ENCODE measurements around the gene CHCHD2.
"Not testable (repeated sequence)": the region's sequence is repeated elsewhere in the genome, so short reads cannot be mapped to it uniquely, and the experiment has no call there.

The CHCHD2 gene, protein sequence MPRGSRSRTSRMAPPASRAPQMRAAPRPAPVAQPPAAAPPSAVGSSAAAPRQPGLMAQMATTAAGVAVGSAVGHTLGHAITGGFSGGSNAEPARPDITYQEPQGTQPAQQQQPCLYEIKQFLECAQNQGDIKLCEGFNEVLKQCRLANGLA

DNA sequence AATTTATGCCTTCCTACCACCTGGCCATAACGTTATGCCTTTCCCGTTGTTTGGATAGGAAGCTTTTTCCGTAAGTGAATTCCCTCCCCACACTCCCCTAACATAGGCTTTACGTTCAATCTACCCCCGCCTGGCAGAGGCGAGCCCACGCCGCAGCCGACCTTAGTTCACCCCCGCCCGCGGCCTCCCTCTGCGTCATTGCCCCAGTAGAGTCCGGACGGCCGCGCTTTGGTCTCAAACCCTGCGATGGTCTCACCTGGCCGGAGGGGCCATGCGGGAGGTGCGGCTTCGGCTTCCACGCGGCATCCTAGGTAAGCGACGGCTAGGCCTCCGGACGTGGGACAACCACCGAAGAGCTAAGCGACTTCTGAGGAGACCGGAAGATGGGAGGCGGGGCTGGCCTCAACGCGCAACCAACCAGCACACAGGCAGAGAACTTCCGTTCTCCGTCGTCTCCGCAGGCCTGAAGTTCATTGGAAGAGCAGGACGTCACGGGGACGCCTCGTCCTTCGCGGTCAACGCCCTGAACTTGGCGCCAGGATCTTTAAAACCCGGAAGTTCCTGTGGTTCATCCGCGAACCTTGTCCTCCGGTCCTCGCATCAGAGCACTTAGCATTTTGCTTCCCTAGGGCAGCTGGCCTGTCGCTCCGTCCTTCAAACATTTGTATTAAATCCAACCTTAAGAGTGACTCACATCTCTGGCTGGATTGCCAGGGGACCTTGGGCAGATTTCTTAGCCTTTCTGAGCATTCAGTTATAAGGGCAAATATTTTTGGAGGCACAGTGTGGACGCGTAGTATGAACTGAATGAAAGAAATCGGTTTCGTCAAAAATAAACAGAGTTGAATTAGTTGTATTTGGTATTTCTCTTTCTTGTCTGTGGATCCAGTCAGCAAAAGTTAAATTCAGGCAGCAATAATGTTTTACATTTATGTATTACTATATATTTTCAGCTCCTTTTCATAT is at the start of gene CHCHD2:
Gene CHCHD2 (minus strand): TSS at position 369 of the 966 bp plus-strand sequence. CDS start 63 bp downstream, at position 306.
- DNase-seq (ENCODE audit: low read depth): peak; percentile 87

DNA sequence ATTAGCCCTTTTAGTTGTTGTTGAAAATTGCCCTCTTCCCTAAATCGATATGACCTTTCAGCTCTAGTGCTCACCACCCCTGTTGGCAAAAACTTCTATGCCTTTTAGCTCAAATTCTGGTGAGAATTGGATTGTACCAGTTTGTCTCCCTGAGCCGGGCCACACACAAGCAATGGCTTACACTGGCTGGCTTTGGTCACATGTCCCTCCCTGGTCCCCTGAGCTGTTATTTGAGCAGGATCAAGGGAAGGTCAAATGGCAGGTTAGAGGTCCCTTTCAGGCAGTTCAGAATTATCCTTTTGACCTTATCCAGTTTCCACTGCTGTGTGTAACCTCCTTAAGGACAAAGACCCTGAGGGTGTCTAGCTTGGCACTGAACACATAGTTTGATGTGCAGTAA is 24.8 kb upstream of the CHCHD2 start:
- not testable (repeated sequence) for DNase-seq (ENCODE audit: low read depth)

DNA sequence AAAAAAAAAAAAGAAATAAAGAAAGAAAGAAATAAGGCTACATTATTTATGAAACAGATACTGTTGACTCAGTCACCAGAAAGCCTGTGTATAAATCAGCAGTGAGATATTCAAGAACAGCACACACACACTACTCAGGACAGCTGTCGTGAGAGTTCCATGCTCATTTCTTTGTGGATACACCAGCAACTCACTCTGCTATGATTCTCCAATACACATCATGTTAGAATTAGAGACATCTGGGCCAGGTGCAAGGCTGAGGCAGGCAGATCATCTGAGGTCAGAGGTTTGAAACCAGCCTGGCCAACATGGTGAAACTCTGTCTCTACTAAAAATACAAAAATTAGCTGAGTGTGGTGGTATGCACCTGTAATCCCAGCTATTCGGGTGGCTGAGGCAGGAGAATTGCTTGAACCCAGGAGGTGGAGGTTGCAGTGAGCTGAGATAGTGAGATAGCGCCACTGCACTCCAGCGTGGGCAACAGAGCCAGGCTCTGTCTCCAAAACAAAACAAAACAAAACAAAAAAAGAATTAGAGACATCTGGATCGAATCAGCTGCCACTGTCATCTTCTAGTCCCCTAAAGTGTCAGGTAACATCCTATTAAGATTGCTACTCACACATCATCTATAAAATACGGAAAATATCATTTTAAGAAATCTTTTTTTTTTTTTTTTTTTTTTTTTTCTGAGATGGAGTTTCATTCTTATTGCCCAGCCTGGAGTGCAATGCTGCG is 21.1 kb upstream of the CHCHD2 start:
- no peak for DNase-seq (ENCODE audit: low read depth)

DNA sequence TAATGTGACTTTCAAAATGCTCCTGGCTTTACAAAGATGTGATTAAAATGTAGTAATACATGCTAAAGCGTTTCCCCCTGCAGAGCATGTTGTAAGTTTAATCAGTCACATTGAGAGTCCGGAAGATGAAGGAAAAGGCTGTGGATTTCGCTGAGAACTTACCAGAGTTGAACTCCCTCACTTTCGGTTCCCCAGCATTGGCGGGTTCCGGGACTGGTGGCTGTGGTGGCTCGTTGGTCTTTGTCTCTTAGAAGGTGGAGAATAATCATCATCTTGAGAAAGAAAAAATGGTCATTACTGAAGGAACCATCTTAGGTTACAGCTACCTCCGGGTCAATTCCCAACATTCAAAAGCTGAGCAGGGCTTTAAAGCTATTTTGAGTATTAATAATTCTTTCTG is 19.6 kb upstream of the CHCHD2 start:
- no peak for DNase-seq (ENCODE audit: low read depth)

DNA sequence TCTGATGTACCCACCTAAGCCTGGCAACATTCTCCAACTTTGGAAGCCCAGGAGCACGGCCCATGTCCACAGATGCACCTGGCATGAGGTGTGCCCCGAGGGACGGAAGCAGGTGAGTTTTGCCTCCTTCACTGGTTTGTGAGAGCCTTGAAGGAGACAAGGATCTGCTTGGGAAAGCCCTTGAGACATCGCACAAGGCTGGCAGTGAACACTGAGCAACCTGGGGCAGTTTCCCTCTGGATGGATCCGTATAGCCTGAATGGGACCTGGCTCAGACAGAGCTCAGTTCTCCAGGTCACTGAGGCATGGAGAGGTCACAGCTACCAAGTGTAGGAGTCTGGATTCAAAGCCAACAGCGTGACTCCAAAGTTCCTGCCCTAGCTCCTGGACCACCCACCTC is 18.7 kb upstream of the CHCHD2 start:
- DNase-seq (ENCODE audit: low read depth): no peak

DNA sequence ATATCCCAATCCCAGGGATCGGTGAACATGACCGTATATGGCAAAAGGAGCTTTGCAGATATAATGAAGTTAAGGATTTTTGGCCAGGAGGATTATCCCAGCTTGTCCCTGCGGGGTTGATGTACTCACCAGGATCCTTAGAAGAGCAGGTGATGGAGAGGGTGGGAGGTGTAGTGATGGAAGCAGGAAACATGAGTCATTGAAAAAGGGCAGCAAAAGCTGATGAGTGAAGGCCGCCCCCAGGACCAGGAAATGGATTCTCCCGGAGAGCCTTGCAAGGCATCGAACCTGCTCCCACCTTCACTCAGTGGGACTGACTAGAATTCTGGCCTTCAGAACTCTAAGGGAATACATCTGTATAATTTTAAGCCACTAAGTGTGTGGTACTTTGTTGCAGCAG is 15.2 kb upstream of the CHCHD2 start:
- DNase-seq (ENCODE audit: low read depth): no peak

DNA sequence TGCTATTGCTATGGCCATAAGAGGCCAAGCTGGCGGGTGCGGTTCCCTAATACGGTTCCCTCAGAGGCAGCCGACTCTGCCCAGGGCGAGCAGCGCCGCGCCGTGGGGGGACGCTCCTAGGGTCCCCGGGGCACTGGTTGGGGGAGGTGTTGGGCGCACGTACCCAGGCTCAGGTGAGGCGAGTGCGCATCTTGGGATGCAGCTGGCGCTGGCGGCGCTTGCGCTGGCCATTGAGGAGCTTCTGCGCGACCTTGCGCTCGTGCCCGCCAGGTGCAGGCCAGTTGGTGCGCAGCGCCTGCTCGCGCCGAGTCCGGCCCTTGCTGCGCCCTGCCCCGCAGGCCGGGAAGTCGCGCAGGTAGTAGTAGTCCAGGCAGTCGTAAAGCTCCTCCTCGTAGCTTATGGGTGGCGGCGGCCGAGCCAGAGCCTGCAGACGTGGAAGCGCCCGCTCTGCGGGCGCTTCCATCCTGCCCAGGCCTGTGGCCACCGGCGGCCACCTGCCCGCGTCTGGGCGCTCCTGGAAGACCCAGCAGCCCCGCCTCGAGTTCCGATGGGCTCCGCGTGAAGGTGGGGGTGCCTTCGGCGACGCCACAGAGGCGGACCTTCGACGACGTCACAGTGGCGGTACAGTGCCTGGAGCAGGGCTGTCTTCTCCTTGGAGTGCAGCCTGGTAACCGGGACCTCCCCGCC is 9.7 kb upstream of the CHCHD2 start, which contains the start of gene NUPR2:
Gene NUPR2 (minus strand): TSS at position 566 of the 687 bp plus-strand sequence. CDS start 103 bp downstream, at position 463.
- no peak for DNase-seq (ENCODE audit: low read depth)

DNA sequence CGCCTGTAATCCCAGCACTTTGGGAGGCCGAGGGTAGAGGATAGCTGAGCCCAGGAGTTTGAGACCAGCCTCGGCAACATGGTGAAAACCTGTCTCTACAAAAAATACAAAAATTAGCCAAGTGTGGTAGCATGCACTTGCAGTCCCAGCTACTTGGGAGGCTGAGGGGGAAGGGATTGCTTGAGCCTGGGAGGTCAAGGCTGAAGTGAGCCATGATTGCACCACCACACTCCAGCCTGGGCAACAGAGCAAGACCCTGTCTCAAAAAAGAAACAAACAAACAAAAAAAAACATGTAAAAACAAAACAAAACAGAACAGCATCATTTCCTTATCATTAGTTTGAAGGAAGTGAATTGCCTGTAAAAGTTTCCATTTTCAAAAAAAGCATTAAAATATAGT is 6.0 kb upstream of the CHCHD2 start:
- not testable (repeated sequence) for DNase-seq (ENCODE audit: low read depth)

DNA sequence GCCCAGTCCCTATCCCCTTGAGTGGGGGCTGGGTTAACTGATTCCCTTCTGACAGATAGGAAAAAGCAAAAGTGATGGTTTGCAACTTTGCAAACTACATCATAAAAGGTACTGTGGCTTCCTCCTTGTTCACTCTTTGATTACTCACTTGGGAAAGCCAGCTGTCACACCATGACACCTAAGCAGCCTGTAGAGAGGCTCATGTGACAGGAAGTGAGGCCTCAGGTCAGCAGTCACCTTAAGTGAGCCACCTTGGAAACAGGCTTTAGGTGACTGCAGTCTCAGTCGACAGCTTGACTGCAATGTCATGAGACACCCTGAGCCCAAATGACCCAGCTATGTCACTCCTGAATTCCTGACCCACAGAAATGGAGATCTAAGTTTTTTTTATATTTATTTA is 4.3 kb upstream of the CHCHD2 start:
- DNase-seq (ENCODE audit: low read depth): no peak

DNA sequence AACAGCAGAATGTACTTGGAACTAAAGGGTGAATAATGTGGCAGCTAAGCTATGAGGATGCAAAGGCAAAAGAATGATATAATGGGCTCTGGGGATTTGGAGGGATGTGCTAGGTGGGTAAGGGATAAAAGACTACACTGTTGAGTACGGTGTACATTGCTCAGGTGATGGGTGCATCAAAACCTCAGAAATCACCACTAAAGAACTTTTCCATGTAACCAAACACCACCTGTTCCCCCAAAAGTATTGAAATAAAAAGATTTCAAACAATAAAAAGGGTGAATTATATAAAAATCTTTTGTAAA is 1.6 kb upstream of the CHCHD2 start:
- no peak for DNase-seq (ENCODE audit: low read depth)

DNA sequence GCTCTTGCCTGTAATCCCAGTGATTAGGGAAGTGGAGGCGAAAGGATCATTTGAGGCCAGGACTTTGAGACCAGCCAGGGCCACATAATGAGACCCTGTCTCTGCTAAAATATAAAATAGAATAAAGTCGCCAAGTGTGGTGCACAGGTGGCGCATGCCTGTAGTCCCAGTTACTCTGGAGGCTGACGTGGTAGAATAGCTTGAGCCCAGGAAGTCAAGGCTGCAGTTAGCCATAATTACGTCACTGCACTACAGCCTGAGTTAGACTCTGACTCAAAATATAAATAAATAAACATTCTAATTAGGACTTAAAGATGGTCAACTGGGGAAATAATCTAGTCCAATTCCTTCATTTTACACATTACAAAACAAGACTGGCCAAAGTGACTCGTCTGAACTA is 768 bp downstream of the CHCHD2 start:
- DNase-seq (ENCODE audit: low read depth): no peak

DNA sequence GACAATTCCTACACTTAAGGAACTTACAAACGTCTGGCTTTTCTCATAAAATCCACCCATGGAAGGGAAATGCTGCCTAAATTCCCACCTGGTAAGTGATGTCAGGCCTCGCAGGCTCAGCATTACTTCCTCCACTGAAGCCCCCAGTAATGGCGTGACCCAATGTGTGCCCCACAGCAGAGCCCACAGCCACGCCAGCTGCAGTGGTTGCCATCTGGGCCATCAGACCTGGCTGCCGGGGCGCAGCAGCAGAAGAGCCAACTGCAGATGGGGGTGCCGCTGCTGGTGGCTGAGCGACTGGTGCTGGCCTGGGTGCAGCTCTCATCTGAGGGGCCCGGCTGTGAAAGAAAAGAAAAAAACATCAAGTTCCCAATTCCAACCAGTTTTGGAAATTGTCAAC is 2.1 kb downstream of the CHCHD2 start:
- not testable (repeated sequence) for DNase-seq (ENCODE audit: low read depth)

DNA sequence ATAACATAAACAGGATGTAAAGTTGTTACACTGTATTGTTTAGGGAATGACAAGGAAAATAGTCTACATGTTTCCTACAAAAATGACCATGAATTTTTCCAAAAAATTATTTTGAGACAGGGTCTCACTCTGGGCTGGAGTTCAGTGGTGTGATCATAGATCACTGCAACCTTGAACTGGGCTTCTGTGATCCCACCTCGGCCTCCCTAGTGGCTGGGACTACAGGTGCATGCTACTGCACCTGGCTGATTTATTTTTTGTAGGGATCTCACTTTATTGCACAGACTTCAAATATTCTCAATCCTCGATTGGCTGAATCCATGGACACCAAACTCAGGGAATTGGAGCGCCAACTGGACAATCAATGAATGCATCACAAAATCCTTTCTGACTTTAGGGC is 6.6 kb downstream of the CHCHD2 start:
- DNase-seq (ENCODE audit: low read depth): no peak

DNA sequence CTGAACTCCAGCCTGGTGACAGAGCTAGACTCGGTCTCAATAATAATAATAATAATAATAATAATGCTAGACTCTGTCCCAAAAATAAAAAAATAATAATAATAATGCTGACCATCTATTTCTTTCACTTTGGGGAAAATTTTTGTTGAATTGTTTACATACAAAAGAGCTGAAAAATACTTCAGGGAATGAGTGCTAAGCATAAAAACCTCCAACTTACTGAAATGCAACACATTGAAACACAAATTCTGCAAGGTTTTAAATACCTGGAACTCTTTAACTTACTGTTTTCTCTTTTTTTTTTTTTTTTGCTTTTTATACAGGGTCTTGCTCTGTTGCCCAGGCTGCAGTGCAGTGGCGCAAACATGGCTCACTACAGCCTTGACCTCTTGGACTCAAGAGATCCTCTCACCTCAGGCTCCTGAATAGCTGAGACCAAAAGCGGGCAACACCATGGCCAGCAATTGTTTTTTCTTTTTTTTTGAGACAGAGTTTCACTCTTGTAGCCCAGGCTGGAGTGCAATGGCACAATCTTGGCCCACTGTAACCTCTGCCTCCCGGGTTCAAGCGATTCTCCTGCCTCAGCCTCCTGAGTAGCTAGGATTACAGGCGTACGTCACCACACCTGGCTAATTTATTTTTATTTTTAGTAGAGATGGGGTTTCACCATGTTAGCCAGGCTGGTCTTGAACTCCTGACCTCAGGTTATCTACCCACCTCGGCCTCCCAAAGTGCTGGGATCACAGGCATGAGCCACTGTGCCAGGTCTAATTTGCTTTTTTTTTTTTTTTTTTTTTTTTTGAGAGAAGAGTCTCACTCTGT is 7.9 kb downstream of the CHCHD2 start:
- DNase-seq (ENCODE audit: low read depth): not testable (repeated sequence)

DNA sequence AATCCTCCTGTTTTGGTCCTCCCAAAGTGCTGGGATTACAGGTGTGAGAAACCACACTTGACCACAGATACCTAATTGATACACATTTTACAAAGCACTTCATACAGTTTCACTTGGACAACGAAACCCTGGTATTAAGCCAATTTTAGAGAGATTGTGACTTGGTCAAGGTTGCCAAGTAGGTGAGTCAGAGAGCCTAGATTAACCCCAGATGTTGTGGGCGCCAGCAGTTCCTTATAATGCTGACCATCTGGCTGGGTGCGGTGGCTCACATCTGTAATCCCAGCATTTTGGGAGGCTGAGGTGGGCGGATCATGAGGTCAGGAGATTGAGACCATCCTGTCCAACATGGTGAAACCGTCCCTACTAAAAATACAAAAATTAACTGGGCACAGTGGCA is 8.6 kb downstream of the CHCHD2 start:
- no peak for DNase-seq (ENCODE audit: low read depth)

DNA sequence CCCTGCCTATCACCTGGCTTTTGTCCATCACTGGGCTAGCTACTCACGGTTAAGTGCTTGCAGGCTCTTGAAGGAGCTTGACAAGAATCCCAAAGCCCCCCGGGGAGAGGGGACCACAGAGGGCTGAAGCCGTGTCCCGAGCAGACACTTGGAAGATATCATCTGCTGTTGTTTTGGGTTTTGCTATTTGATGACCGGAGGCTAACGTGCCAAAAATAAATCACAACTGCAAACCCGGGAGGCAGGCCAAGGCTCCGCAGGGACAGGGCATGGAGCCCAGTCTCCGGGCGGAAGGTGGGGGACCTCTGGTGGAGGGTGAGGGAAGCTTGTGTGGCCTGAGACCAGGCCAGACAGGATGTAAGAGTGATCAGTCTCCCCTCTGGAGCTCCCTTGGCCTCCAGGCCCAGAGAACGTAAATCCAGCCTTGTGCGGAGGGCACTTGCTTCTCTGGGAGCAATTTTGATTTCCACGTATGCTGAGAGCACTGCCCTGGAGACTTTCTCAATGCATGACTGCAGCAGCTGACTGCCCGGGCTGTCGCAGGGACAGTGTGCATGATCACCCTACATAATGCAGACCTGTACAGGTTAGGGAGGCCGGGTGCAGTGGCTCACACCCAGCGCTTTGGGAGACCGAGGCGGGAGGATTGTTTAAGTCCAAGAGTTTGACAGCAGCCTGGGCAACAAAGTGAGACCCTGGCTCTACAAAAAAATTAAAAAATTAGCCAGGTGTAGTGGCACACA is 13.3 kb downstream of the CHCHD2 start, which contains the start of gene PHKG1:
Gene PHKG1 (minus strand): TSS at position 164 of the 743 bp plus-strand sequence. CDS start 4,011 bp downstream, outside the sequence.
- DNase-seq (ENCODE audit: low read depth): no peak

DNA sequence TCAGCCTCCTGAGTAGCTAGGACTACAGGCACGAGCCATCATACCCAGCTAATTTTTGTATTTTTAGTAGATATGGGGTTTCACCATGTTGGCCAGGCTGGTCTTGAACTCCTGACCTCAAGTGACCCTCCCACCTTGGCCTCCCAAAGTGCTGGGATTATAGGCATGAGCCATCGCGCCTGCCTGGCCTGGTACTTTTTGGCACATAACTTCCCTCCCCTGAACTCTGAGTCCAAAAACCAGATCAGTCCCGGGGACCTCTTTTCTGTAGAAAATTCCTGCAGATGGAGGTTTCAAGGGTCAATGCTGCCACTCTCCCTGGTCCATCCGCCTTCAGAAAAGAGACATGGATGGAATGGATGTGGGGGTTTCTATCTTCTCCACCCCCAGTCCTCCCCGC is 13.9 kb downstream of the CHCHD2 start:
- DNase-seq (ENCODE audit: low read depth): not testable (repeated sequence)

DNA sequence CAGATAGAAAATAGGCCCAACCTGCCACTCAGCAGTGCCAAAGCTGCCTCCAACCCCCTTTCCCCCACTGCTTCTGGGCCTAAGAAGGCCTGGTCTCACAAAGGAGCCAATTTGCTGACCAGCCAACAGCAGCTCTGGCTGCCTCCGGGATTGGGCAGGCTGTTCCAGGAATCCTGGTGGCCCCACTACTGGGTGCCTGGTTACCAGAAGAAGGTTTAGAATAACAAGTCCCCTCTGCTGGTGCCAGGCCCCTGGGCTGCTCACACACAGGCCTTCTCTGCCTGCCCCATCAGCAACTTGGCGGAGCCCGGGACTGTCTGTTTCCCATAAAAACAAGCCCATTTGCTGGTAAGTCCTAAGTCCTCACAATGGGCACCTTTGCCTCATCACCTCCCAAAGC is 14.7 kb downstream of the CHCHD2 start:
- DNase-seq (ENCODE audit: low read depth): no peak

DNA sequence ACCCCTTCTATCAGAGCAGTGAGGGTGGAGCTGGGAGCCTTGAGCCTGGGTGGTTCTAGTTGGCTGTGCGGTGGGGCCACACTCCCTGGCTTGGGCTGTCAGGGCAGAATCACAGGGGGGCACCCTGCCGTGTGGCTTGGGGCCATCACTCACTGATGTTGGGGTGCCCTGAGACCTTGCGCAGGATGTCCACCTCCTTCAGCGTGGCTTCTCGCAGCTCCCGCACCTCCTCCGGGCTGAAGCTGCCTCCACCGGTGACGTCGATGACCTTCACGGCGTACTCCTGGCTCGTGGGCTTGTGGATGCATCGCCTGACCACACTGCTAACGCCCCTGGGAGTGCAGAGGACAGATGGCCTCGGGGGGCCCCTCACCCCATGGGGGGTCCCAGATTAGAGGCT is 18.8 kb downstream of the CHCHD2 start:
- no peak for DNase-seq (ENCODE audit: low read depth)

DNA sequence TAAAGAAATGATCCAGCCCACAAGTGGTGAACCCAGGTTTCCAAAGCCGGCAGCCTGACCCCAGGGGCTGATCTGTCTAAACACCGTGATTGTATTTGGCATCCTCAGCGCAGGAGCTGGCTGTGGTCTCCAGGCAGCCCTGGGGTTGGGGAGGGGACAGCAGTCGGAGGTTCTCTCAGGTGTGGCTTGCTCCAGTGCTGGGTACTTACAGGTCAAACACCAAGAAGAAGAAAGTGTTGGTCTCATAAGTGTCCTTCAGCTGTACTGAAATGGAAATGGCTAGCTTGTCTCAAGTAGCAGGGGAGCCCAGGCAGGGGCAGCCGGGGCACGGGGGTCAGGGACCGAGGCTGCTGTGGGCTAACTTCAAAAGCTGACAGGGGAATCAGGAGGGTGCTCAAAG is 19.5 kb downstream of the CHCHD2 start:
- DNase-seq (ENCODE audit: low read depth): no peak

All from stimulated activated CD8-positive, alpha-beta memory T cell treated with anti-CD3 and anti-CD28 coated beads, Interleukin-4, amount 100 ng/mL, for 24 hours (primary cell).